H9 (cell line): ENCODE data around the gene HECW1. TPM values are rescaled to one million over a fixed set of nuclear protein-coding genes. Genes with fewer than 3 reads are reported as not detected.

Source experiments
- DNase-seq: peaks from one replicate; pipeline ENCODE4 v3.0.0-alpha.2; 2017
- H2AFZ ChIP-seq: one replicate; pipeline ENCODE4 v1.6.1; 2013; ENCODE audit warnings: mild to moderate bottlenecking, low read length, control low read depth, moderate library complexity
- H2AK5ac ChIP-seq: 2 replicates; pipeline ENCODE4 v1.6.1; 2013; ENCODE audit warnings: low read length, control low read depth, mixed read lengths; ENCODE audit not compliant: insufficient read length
- H2BK120ac ChIP-seq: one replicate; pipeline ENCODE4 v1.6.1; 2013; ENCODE audit warnings: low read depth, mild to moderate bottlenecking, low read length, control low read depth, inconsistent platforms; ENCODE audit not compliant: poor library complexity, severe bottlenecking
- H2BK12ac ChIP-seq: 2 replicates; pipeline ENCODE4 v1.6.1; 2013; ENCODE audit warnings: low read length, control low read depth, mixed read lengths, low read depth; ENCODE audit not compliant: insufficient read length
- H2BK15ac ChIP-seq: 2 replicates; pipeline ENCODE4 v1.6.1; 2013; ENCODE audit warnings: low read depth, low read length, control low read depth
- H2BK20ac ChIP-seq: one replicate; pipeline ENCODE4 v1.6.1; 2013; ENCODE audit warnings: low read depth, mild to moderate bottlenecking, low read length, control low read depth, inconsistent platforms; ENCODE audit not compliant: poor library complexity, severe bottlenecking
- H2BK5ac ChIP-seq: 2 replicates; pipeline ENCODE4 v1.6.1; 2013; ENCODE audit warnings: low read length, control low read depth, mixed read lengths; ENCODE audit not compliant: insufficient read length
- H3K14ac ChIP-seq: 2 replicates; pipeline ENCODE4 v1.6.1; 2013; ENCODE audit warnings: low read length, control low read depth; ENCODE audit not compliant: insufficient read depth
- H3K18ac ChIP-seq: 2 replicates; pipeline ENCODE4 v1.6.1; 2013; ENCODE audit warnings: low read depth, mild to moderate bottlenecking, mixed read lengths, low read length, control low read depth; ENCODE audit not compliant: insufficient read length
- H3K23ac ChIP-seq: 2 replicates; pipeline ENCODE4 v1.6.1; 2013; ENCODE audit warnings: low read length, control low read depth, mixed read lengths, low read depth; ENCODE audit not compliant: insufficient read length
- H3K23me2 ChIP-seq: 2 replicates; pipeline ENCODE4 v1.6.1; 2013; ENCODE audit warnings: low read depth, mild to moderate bottlenecking, mixed read lengths, low read length, control low read depth; ENCODE audit not compliant: insufficient read length, poor library complexity, severe bottlenecking
- H3K27ac ChIP-seq: 2 replicates; pipeline ENCODE4 v1.5.1; 2013; ENCODE audit warnings: low read length, control low read depth, mixed read lengths, low read depth; ENCODE audit not compliant: insufficient read length
- H3K27me3 ChIP-seq: 2 replicates; pipeline ENCODE4 v1.6.1; 2013; ENCODE audit warnings: low read length, control low read depth, inconsistent platforms; ENCODE audit not compliant: insufficient read depth
- H3K4ac ChIP-seq: 2 replicates; pipeline ENCODE4 v1.6.1; 2013; ENCODE audit warnings: low read depth, mild to moderate bottlenecking, control low read depth, inconsistent platforms, low read length, moderate library complexity
- H3K4me1 ChIP-seq: 2 replicates; pipeline ENCODE4 v1.6.1; 2013; ENCODE audit warnings: low read length, control low read depth, inconsistent platforms; ENCODE audit not compliant: insufficient read depth
- H3K4me2 ChIP-seq: 2 replicates; pipeline ENCODE4 v1.6.1; 2013; ENCODE audit warnings: low read length, control low read depth, mixed read lengths; ENCODE audit not compliant: insufficient read length, insufficient read depth
- H3K56ac ChIP-seq: 2 replicates; pipeline ENCODE4 v1.6.1; 2013; ENCODE audit warnings: low read depth, mild to moderate bottlenecking, mixed read lengths, low read length, control low read depth; ENCODE audit not compliant: insufficient read length
- H3K79me1 ChIP-seq: 2 replicates; pipeline ENCODE4 v1.6.1; 2013; ENCODE audit warnings: low read depth, mild to moderate bottlenecking, moderate library complexity, low read length, control low read depth, inconsistent platforms; ENCODE audit not compliant: insufficient read depth, poor library complexity, severe bottlenecking
- H3K79me2 ChIP-seq: 2 replicates; pipeline ENCODE4 v1.6.1; 2013; ENCODE audit warnings: low read length, control low read depth, inconsistent platforms; ENCODE audit not compliant: insufficient read depth
- H3K9ac ChIP-seq: 2 replicates; pipeline ENCODE4 v1.6.1; 2013; ENCODE audit warnings: low read length, control low read depth, mixed read lengths; ENCODE audit not compliant: insufficient read length; ENCODE audit errors: extremely low read depth
- H3K9me3 ChIP-seq: one replicate; pipeline ENCODE4 v1.6.1; 2013; ENCODE audit warnings: low read depth, low read length, inconsistent platforms; ENCODE audit not compliant: control insufficient read depth
- H3T11ph ChIP-seq: one replicate; pipeline ENCODE4 v1.6.1; 2013; ENCODE audit warnings: mild to moderate bottlenecking, low read length, control low read depth, inconsistent platforms
- H4K20me1 ChIP-seq: one replicate; pipeline ENCODE4 v1.6.1; 2013; ENCODE audit not compliant: control insufficient read depth, insufficient read length, insufficient read depth
- H4K5ac ChIP-seq: 2 replicates; pipeline ENCODE4 v1.6.1; 2013; ENCODE audit warnings: low read depth, mild to moderate bottlenecking, mixed read lengths, low read length, control low read depth; ENCODE audit not compliant: insufficient read length
- H4K8ac ChIP-seq: replicated peaks from 2 replicates; pipeline ENCODE4 v1.6.1; 2013; ENCODE audit warnings: low read length, control low read depth, mixed read lengths, low read depth; ENCODE audit not compliant: insufficient read length
- H4K91ac ChIP-seq: 2 replicates; pipeline ENCODE4 v1.6.1; 2013; ENCODE audit warnings: low read depth, mild to moderate bottlenecking, moderate library complexity, mixed read lengths, low read length, control low read depth; ENCODE audit not compliant: insufficient read length
- H3K27ac Mint-ChIP-seq, 3 experiments: 2 replicates in 2 of 3; 3 replicates in 1 of 3; pipeline ENCODE4 v1.8.0; 2020 to 2021; ENCODE audit warnings: mixed read lengths in 3 of 3, mild to moderate bottlenecking in 1 of 3, moderate library complexity in 1 of 3
- H3K27me3 Mint-ChIP-seq: 2 replicates; pipeline ENCODE4 v1.8.0; 2021; ENCODE audit warnings: low read depth, mild to moderate bottlenecking, moderate library complexity, mixed read lengths
- H3K36me3 Mint-ChIP-seq, 3 experiments: 2 replicates in 2 of 3; 3 replicates in 1 of 3; pipeline ENCODE4 v1.8.0; 2020 to 2021; ENCODE audit warnings: low read depth in 3 of 3, mixed read lengths in 3 of 3; ENCODE audit not compliant: insufficient read depth in 1 of 3
- H3K4me1 Mint-ChIP-seq, 2 experiments: 2 replicates each; pipeline ENCODE4 v1.8.0; 2020; ENCODE audit warnings: mixed read lengths in 2 of 2
- H3K4me3 Mint-ChIP-seq, 2 experiments: 2 replicates in 1 of 2; 3 replicates in 1 of 2; pipeline ENCODE4 v1.8.0; 2020 to 2021; ENCODE audit warnings: mild to moderate bottlenecking in 2 of 2, mixed read lengths in 2 of 2, moderate library complexity in 1 of 2
- H3K9me3 Mint-ChIP-seq, 2 experiments: 2 replicates in 1 of 2; 3 replicates in 1 of 2; pipeline ENCODE4 v1.8.0; 2020; ENCODE audit warnings: mild to moderate bottlenecking in 2 of 2, mixed read lengths in 2 of 2, moderate library complexity in 1 of 2
- CTCF ChIP-seq: fragments of 200-600 bp; sonication (generic); conservative IDR thresholded peaks from 3 replicates; pipeline ENCODE4 v1.8.0; 2021; ENCODE audit warnings: antibody characterized with exemption, mild to moderate bottlenecking
- WGBS: extraction: QIAGEN DNeasy Blood & Tissue Kit; methylation state at CpG from one replicate; pipeline ENCODE4 v1.1.7; 2013; ENCODE audit warnings: missing lambda C conversion rate, low lambda C conversion rate, mixed read lengths; ENCODE audit not compliant: insufficient read length; ENCODE audit errors: extremely low coverage; 5-methylcytosine and 5-hydroxymethylcytosine counted together
- total RNA-seq: library from RNA; stranded (reverse); gene quantifications from 2 replicates; pipeline ENCODE4 v1.2.1, GENCODE V29; 2021

HECW1 gene
- total RNA-seq, 1 experiment from 2014 or later, result 5.0 TPM

- no peak overlapping the region for H3K27ac Mint-ChIP-seq
- no peak overlapping the region for H4K91ac ChIP-seq
- DNase-seq, result no peak
- H3K23ac ChIP-seq, result no peak overlapping the region
- no peaks in the 10 kb centered on the region for H3K27me3 Mint-ChIP-seq
- peaks cover 3% of the 10 kb centered on the region; the same call in 1 of the 2 replicates for H3K4me1 ChIP-seq
- no peaks in the 10 kb centered on the region for H3K23me2 ChIP-seq
- no peak for TF ChIP-seq CTCF
- no peak overlapping the region for H2AFZ ChIP-seq
- no peak overlapping the region for H3K14ac ChIP-seq
- H3K79me2 ChIP-seq, result peaks cover 2% of the 10 kb centered on the region; the same call in 1 of the 2 replicates
- H3K9me3 ChIP-seq, result no peaks in the 10 kb centered on the region
- H3K4me1 Mint-ChIP-seq, result peaks cover 3 to 8% of the 10 kb centered on the region in 2 experiments
- no peaks in the 10 kb centered on the region for H3K9me3 Mint-ChIP-seq
- H2BK15ac ChIP-seq, result no peak overlapping the region
- H2AK5ac ChIP-seq, result no peak overlapping the region
- H2BK12ac ChIP-seq, result no peak overlapping the region
- no CpG with 5 or more reads among the region's 3 CpGs for WGBS
- peaks cover 1 to 6% (median 3%) of the 10 kb centered on the region in 3 experiments; a peak in 4 of 7 replicates for H3K36me3 Mint-ChIP-seq
- H4K20me1 ChIP-seq, result no peaks in the 10 kb centered on the region
- H3K4me2 ChIP-seq, result no peak overlapping the region
- H2BK120ac ChIP-seq, result no peak overlapping the region
- no peak overlapping the region for H3K9ac ChIP-seq
- H2BK5ac ChIP-seq, result no peak overlapping the region
- H3K56ac ChIP-seq, result no peak overlapping the region
- H3K4ac ChIP-seq, result no peak overlapping the region
- H3K4me3 Mint-ChIP-seq, result no peak overlapping the region
- no peak overlapping the region for H4K8ac ChIP-seq
- H4K5ac ChIP-seq, result no peak overlapping the region
- H2BK20ac ChIP-seq, result no peak overlapping the region
- H3K27ac ChIP-seq, result no peak overlapping the region
- no peak overlapping the region for H3T11ph ChIP-seq
- no peak overlapping the region for H3K18ac ChIP-seq
- no peaks in the 10 kb centered on the region for H3K27me3 ChIP-seq
- H3K79me1 ChIP-seq, result no peaks in the 10 kb centered on the region
Measured at GRCh38 chr7:43592326-43592725, 479.9 kb downstream of the HECW1 start.
